Neuronal stem cell (in vitro differentiated cells): ENCODE results near the gene NAALADL2.

Experiments used
- DNase-seq: peaks from one replicate; pipeline ENCODE4 v3.0.0-alpha.2; 2013; ENCODE audit warnings: low spot score
- H2AFZ ChIP-seq: one replicate; pipeline ENCODE4 v1.6.1; 2013; ENCODE audit warnings: mild to moderate bottlenecking, low read length, inconsistent platforms
- H2AK5ac ChIP-seq: 2 replicates; pipeline ENCODE4 v1.6.1; 2013; ENCODE audit warnings: low read depth, mild to moderate bottlenecking, inconsistent platforms, low read length, moderate library complexity, mixed read lengths
- H2BK120ac ChIP-seq: 2 replicates; pipeline ENCODE4 v1.6.1; 2013; ENCODE audit warnings: low read depth, mild to moderate bottlenecking, inconsistent platforms, low read length, moderate library complexity, mixed read lengths
- H2BK12ac ChIP-seq: one replicate; pipeline ENCODE4 v1.6.1; 2013; ENCODE audit warnings: low read length, inconsistent platforms
- H2BK15ac ChIP-seq: 2 replicates; pipeline ENCODE4 v1.6.1; 2013; ENCODE audit warnings: mild to moderate bottlenecking, low read length, inconsistent platforms, mixed read lengths
- H2BK5ac ChIP-seq: one replicate; pipeline ENCODE4 v1.6.1; 2013; ENCODE audit warnings: inconsistent platforms, mild to moderate bottlenecking, low read length, moderate library complexity
- H3K14ac ChIP-seq: one replicate; pipeline ENCODE4 v1.6.1; 2013; ENCODE audit warnings: low read length, inconsistent platforms
- H3K18ac ChIP-seq: 2 replicates; pipeline ENCODE4 v1.6.1; 2013; ENCODE audit warnings: low read length, inconsistent platforms
- H3K23ac ChIP-seq: 2 replicates; pipeline ENCODE4 v1.6.1; 2013; ENCODE audit warnings: low read depth, mild to moderate bottlenecking, mixed read lengths, low read length, inconsistent platforms; ENCODE audit not compliant: poor library complexity
- H3K27ac ChIP-seq: replicated peaks from 3 replicates; pipeline ENCODE4 v1.5.1; 2013; ENCODE audit warnings: low read length, inconsistent platforms
- H3K27me3 ChIP-seq, 3 experiments: 2 replicates each; pipeline ENCODE4 v1.6.1; 2013; ENCODE audit warnings: low read length in 3 of 3, mild to moderate bottlenecking in 2 of 3, inconsistent platforms in 1 of 3, low read depth in 1 of 3, mixed read lengths in 1 of 3, moderate library complexity in 1 of 3; ENCODE audit not compliant: control insufficient read depth in 3 of 3, insufficient read depth in 3 of 3
- H3K36me3 ChIP-seq, 2 donors: replicated peaks in 1 of 2; 2 replicates each; pipeline ENCODE4 v1.6.1; 2013; ENCODE audit warnings: low read length in 2 of 2; ENCODE audit not compliant: control insufficient read depth in 2 of 2, insufficient read depth in 2 of 2
- H3K4ac ChIP-seq: 2 replicates; pipeline ENCODE4 v1.6.1; 2013; ENCODE audit warnings: inconsistent platforms, mild to moderate bottlenecking, low read length, moderate library complexity
- H3K4me1 ChIP-seq, 2 donors: 1 replicate in 1 of 2; 2 replicates in 1 of 2; pipeline ENCODE4 v1.6.1; 2013; ENCODE audit warnings: low read length in 2 of 2, low read depth in 1 of 2; ENCODE audit not compliant: control insufficient read depth in 2 of 2, insufficient read depth in 1 of 2
- H3K4me2 ChIP-seq: one replicate; pipeline ENCODE4 v1.6.1; 2013; ENCODE audit warnings: mild to moderate bottlenecking, low read length, inconsistent platforms; ENCODE audit not compliant: insufficient read depth, poor library complexity, severe bottlenecking
- H3K4me3 ChIP-seq, 2 donors: 2 replicates each; pipeline ENCODE4 v1.5.1; 2013; ENCODE audit warnings: low read length in 2 of 2, mild to moderate bottlenecking in 2 of 2, inconsistent platforms in 1 of 2, moderate library complexity in 1 of 2
- H3K79me1 ChIP-seq: one replicate; pipeline ENCODE4 v1.6.1; 2013; ENCODE audit warnings: low read depth, mild to moderate bottlenecking, inconsistent platforms, low read length, moderate library complexity
- H3K9ac ChIP-seq: one replicate; pipeline ENCODE4 v1.6.1; 2013; ENCODE audit warnings: mild to moderate bottlenecking, low read depth, low read length, inconsistent platforms; ENCODE audit not compliant: poor library complexity
- H3K9me3 ChIP-seq, 2 donors: replicated peaks in 1 of 2; 2 replicates each; pipeline versions ENCODE3 to v1.6.1; 2013; ENCODE audit warnings: low read length in 2 of 2, mild to moderate bottlenecking in 2 of 2, inconsistent platforms in 1 of 2, low read depth in 1 of 2, mixed read lengths in 1 of 2, moderate library complexity in 1 of 2; ENCODE audit not compliant: control insufficient read depth in 2 of 2, insufficient read depth in 1 of 2
- H4K8ac ChIP-seq: one replicate; pipeline ENCODE4 v1.6.1; 2013; ENCODE audit warnings: low read depth, mild to moderate bottlenecking, inconsistent platforms, low read length, moderate library complexity
- H4K91ac ChIP-seq: one replicate; pipeline ENCODE4 v1.6.1; 2013; ENCODE audit warnings: low read length, low read depth, mild to moderate bottlenecking, inconsistent platforms; ENCODE audit not compliant: poor library complexity
- WGBS, 2 donors: extraction: QIAGEN DNeasy Blood & Tissue Kit; methylation state at CpG; one replicate each; pipeline ENCODE4 v1.1.7; 2013; ENCODE audit warnings: missing lambda C conversion rate in 2 of 2, mixed read lengths in 1 of 2; ENCODE audit not compliant: insufficient read length in 2 of 2, insufficient replicate concordance in 1 of 2; ENCODE audit errors: extremely low coverage in 2 of 2; 5-methylcytosine and 5-hydroxymethylcytosine counted together

NAALADL2 gene

DNA sequence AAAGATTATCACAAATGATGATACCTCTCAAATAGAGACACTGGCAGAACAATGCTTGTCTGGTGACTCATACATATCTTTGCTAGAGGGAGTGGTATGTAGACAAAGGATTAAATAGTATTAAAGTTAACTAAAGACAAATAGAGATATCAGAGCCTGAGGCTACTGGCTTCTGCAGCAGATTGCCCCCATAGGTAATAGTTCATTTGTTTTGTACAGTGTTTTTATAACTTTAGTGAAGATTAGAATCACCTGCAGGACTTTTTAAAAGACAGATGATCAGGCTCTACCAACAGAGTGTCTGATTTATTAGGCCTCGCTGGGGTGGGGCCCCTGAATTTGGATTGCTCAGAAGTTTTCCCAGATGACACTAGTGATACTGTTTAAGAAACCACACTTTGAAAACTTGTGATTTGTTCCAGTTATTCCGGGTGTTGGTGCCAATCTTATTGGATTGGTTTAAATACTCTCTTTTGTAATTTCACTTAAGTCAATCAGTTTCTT is 96.4 kb downstream of the NAALADL2 start:
- H3K27ac ChIP-seq = no peak overlapping the region

DNA sequence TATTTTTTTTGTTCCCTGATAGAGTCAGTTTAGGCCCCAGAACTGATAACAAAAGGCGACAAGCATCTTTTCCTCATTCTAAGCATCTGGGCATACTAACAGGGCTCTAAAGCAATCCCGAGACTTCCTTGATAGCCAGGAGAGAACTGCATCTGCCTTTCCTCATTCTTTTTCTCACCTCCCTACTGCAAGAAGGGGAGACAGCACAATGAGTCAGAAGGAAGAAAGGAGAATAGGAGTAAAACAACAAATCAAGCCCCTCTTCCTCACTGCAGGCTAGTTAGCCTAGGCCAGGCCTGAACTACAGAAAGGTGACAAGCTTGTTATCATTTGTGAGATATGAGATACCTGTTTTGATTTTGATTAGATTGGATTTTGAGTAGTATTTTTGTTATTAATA is 97.9 kb downstream of the NAALADL2 start:
- no peaks in the 10 kb centered on the region for H3K79me1 ChIP-seq
- H3K4ac ChIP-seq = no peak overlapping the region
- WGBS, 2 donors = no CpG with 5 or more reads among the region's 2 CpGs
- no peak overlapping the region for H3K27ac ChIP-seq
- H2BK12ac ChIP-seq = no peak overlapping the region
- H2AK5ac ChIP-seq = no peak overlapping the region
- DNase-seq = no peak
- no peak overlapping the region for H3K9ac ChIP-seq
- H3K9me3 ChIP-seq = no peaks in the 10 kb centered on the region
- no peak overlapping the region for H3K14ac ChIP-seq
- no peak overlapping the region for H3K4me2 ChIP-seq
- H2BK15ac ChIP-seq = no peak overlapping the region
- H2BK5ac ChIP-seq = no peak overlapping the region
- no peak overlapping the region for H3K23ac ChIP-seq
- H2AFZ ChIP-seq = no peak overlapping the region
- H3K27me3 ChIP-seq = no peaks in the 10 kb centered on the region
- H3K4me1 ChIP-seq = no peaks in the 10 kb centered on the region
- H4K8ac ChIP-seq = no peak overlapping the region
- no peaks in the 10 kb centered on the region for H3K36me3 ChIP-seq
- H3K18ac ChIP-seq = no peak overlapping the region
- no peak overlapping the region for H3K4me3 ChIP-seq
- H2BK120ac ChIP-seq = no peak overlapping the region
- no peak overlapping the region for H4K91ac ChIP-seq

More for the DNA sequence above, 96.4 kb downstream of the NAALADL2 start:
- Histone ChIP-seq H2BK5ac (no peak overlapping the region), H3K9ac (no peak overlapping the region), H3K18ac (no peak overlapping the region), H3K14ac (no peak overlapping the region), H4K8ac (no peak overlapping the region), H2BK120ac (no peak overlapping the region), H4K91ac (no peak overlapping the region), H3K4me3 (no peak overlapping the region), H3K27me3 (no peaks in the 10 kb centered on the region), H3K4ac (no peak overlapping the region), H2AFZ (no peak overlapping the region), H3K79me1 (no peaks in the 10 kb centered on the region), H3K4me2 (no peak overlapping the region), H3K23ac (no peak overlapping the region), H3K9me3 (no peaks in the 10 kb centered on the region), H2BK15ac (no peak overlapping the region), H3K4me1 (no peaks in the 10 kb centered on the region), H2BK12ac (no peak overlapping the region), H3K36me3 (no peaks in the 10 kb centered on the region), H2AK5ac (no peak overlapping the region)
- WGBS, 2 donors = no CpG with 5 or more reads among the region's 2 CpGs
- no peak for DNase-seq

DNA sequence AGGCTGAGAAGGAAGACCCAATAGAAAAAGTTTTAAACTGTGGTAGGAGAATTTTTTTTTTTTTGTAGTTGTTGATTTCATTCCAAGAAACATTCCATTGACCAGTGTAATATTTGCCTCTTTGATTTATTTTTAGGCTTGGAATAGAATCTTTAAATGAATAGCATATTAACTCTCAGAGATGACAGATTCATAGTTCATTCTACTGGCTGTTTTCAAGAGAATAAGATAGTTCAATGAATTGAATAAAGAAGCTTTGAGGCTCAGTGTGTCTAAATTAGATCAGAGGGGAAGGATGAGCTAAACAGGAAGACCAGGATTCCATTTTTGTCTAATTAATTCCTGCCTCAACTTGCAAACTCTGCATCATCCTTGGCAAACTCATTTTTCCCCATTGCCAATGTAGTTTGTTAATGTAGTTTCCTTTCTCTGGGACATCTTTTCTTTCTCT is 98.4 kb downstream of the NAALADL2 start:
- Histone ChIP-seq H3K9me3 (no peaks in the 10 kb centered on the region), H3K14ac (no peak overlapping the region), H3K18ac (no peak overlapping the region), H3K4ac (no peak overlapping the region), H3K79me1 (no peaks in the 10 kb centered on the region), H3K4me3 (no peak overlapping the region), H3K23ac (no peak overlapping the region), H2BK12ac (no peak overlapping the region), H4K8ac (no peak overlapping the region), H3K27me3 (no peaks in the 10 kb centered on the region), H2AFZ (no peak overlapping the region), H3K36me3 (no peaks in the 10 kb centered on the region), H2BK15ac (no peak overlapping the region), H3K4me2 (no peak overlapping the region), H4K91ac (no peak overlapping the region), H3K9ac (no peak overlapping the region), H2AK5ac (no peak overlapping the region), H2BK120ac (no peak overlapping the region), H2BK5ac (no peak overlapping the region), H3K4me1 (no peaks in the 10 kb centered on the region), H3K27ac (no peak overlapping the region)
- no peak for DNase-seq

DNA sequence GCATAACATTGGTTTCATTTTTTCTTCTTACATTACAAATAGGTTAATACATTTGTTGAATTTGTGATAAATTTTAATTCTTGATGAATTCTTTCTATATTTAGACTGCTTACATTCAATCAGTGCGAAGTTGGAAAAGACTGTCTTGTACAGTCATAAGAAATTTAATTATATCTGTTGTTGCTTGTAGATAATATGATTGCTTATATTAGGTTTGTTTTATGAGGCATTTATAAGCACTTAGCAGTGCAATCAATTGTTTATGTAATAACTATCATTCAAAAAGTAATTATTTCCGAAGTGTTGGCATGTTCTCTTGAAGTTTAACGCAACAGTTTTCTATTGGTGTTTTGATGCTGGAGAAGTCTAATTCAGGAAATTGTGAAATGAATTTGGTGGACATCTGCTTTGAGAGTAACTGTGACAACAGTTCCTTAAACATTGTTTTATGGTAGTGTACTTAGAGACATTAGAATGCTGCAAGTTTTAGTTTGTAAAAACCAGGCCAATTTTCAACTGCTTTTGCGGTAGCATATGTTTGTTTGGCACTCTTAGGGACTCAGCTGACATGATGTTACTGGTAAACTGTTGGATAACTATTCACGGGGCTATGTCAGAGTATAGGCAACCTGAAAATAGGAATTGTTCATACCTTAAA is 99.7 kb downstream of the NAALADL2 start:
- H3K79me1 ChIP-seq = no peaks in the 10 kb centered on the region
- H3K27me3 ChIP-seq = no peaks in the 10 kb centered on the region
- no peak overlapping the region for H3K4me2 ChIP-seq
- H2BK15ac ChIP-seq = no peak overlapping the region
- no peak for DNase-seq
- H2BK120ac ChIP-seq = no peak overlapping the region
- H2BK5ac ChIP-seq = no peak overlapping the region
- H3K36me3 ChIP-seq = no peaks in the 10 kb centered on the region
- H3K9me3 ChIP-seq = no peaks in the 10 kb centered on the region
- H2AK5ac ChIP-seq = no peak overlapping the region
- no peak overlapping the region for H3K14ac ChIP-seq
- no peak overlapping the region for H3K27ac ChIP-seq
- no peak overlapping the region for H3K4ac ChIP-seq
- WGBS, 2 donors = no CpG with 5 or more reads among the region's 5 CpGs
- no peak overlapping the region for H4K8ac ChIP-seq
- no peak overlapping the region for H3K23ac ChIP-seq
- H3K4me1 ChIP-seq = no peaks in the 10 kb centered on the region
- no peak overlapping the region for H3K18ac ChIP-seq
- H2BK12ac ChIP-seq = no peak overlapping the region
- H4K91ac ChIP-seq = no peak overlapping the region
- no peak overlapping the region for H3K9ac ChIP-seq
- no peak overlapping the region for H2AFZ ChIP-seq
- H3K4me3 ChIP-seq = no peak overlapping the region
